Vagina (tissue), 2 donors: ENCODE measurements around the gene OSBPL8.

Experiments
- POLR2A ChIP-seq, 2 donors: fragments of 450-650 bp; IDR thresholded peaks; one replicate each; pipeline ENCODE4 v1.6.1; 2017; ENCODE audit warnings: antibody characterized with exemption in 2 of 2, mild to moderate bottlenecking in 2 of 2, moderate library complexity in 2 of 2
- POLR2AphosphoS5 ChIP-seq, 2 donors: sonication (generic); formaldehyde crosslinking; IDR thresholded peaks; one replicate each; pipeline ENCODE4 v1.9.0; 2017; ENCODE audit warnings: antibody characterized with exemption in 2 of 2, mild to moderate bottlenecking in 2 of 2, low read depth in 1 of 2; ENCODE audit not compliant: insufficient read depth in 1 of 2
- TF ChIP-seq, protein P1 (sequence below), 3 experiments: fragments of 450-650 bp in 2 of 3; fragments of 200-600 bp in 1 of 3; sonication (generic) in 1 of 3; IDR thresholded peaks; one replicate each; pipeline ENCODE4 v1.5.1; 2017 to 2019; ENCODE audit warnings: antibody characterized with exemption in 3 of 3, mild to moderate bottlenecking in 2 of 3, moderate library complexity in 2 of 3

DNA sequence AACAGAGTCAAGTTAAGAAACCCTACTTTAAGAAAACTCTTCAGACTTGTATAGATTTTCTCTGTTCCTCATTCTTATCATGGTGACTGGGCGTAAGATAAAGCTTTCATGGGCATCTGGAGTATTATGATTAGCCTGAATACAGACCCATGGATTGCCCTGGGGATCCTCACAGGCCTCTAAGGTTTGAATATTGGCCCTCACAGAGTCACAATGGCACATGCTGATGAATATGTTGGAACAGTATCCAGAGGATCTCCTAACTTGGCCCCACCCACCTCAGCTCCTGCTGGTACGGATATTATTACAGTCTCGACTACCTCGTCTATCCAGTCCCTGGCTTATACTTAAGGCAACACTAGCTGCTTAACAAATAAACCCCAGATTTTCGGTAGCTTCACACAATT lies 8.1 kb downstream of the OSBPL8 start:
- TF ChIP-seq, protein P1, sequence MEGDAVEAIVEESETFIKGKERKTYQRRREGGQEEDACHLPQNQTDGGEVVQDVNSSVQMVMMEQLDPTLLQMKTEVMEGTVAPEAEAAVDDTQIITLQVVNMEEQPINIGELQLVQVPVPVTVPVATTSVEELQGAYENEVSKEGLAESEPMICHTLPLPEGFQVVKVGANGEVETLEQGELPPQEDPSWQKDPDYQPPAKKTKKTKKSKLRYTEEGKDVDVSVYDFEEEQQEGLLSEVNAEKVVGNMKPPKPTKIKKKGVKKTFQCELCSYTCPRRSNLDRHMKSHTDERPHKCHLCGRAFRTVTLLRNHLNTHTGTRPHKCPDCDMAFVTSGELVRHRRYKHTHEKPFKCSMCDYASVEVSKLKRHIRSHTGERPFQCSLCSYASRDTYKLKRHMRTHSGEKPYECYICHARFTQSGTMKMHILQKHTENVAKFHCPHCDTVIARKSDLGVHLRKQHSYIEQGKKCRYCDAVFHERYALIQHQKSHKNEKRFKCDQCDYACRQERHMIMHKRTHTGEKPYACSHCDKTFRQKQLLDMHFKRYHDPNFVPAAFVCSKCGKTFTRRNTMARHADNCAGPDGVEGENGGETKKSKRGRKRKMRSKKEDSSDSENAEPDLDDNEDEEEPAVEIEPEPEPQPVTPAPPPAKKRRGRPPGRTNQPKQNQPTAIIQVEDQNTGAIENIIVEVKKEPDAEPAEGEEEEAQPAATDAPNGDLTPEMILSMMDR (IDR thresholded peaks at IDR 0.05), result no peak
- TF ChIP-seq POLR2A (IDR thresholded peaks at IDR 0.05) (no peak), POLR2AphosphoS5 (IDR thresholded peaks at IDR 0.05; ENCODE audit: insufficient read depth in 1 of 2, low read depth in 1 of 2) (no peak)
